ENCODE data around the gene SYT1.
"Not testable (repeated sequence)": the region's sequence is repeated elsewhere in the genome, so short reads cannot be mapped to it uniquely, and the experiment has no call there.

SYT1 gene

DNA sequence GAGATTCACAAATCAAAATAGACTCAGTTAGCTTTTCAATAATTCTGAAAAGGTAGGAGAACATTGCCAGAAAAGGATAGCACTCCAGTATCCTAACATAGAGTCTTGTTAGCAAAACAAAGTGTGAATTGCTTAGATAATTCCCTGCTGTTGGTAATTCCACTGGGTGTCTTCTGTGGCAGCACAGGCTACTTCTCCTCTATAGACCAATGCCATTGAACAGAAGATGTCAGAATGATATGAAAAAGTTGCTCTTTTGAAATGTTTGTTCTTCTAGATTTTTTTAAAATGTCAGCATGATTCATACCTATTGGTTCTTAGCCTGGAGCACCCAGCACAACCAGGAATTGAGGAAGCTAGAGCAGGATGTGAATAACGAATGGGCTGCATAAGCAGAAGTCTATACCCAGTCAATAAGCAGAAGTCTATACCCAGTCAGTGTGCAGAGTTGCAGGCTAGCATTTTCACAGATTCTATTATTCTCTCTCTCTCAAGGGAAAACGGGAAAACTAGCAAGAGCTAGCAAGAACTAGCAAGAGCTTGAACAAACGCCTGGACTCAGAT lies 112.8 kb downstream of the SYT1 start:
- DNase-seq, result no peak

DNA sequence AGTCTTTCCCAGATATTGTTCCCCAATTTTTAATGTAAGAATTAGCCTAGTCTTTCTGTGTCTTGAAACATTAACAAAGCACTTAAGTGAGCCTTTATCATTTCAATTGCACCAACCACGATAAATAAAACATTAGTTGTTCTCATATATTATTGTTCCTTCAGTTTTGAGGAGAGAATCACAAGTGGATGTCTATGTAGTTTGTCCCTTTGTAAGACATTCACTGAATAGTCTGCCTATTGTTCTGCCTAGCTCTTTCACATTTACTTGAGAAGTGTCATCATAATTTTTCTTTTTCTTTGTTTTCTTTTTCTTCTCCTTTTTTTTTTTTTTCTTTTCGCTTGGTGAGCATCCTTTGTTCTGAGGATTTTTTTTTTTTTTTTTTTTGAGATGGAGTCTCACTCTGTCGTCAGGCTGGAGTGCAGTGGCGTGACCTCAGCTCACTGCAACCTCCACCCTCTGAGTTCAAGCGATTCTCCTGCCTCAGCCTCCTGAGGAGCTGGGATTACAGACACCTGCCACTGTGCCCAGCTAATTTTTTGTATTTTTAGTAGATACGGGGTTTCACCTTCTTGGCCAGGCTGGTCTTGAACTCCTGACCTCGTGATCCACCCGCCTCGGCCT lies 129.7 kb downstream of the SYT1 start:
- DNase-seq, result no peak

DNA sequence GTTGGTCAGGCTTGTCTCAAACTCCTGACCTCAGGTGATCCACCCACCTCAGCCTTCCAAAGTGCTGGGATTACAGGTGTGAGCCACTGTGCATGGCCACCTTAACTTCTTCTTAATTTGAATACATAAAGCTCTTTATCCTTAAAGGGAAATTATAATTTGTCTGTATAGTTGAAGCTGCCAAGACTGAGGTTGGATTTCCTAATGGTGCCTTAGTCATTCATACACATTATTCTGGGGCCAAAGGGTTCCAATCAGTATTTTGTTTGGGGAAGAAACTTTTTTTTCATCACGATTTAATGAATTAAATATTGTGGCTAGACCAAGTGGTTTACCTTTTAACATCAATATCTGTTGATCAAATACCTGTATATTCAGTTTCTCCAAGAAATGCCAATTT lies 135.9 kb downstream of the SYT1 start:
- no peak for DNase-seq

DNA sequence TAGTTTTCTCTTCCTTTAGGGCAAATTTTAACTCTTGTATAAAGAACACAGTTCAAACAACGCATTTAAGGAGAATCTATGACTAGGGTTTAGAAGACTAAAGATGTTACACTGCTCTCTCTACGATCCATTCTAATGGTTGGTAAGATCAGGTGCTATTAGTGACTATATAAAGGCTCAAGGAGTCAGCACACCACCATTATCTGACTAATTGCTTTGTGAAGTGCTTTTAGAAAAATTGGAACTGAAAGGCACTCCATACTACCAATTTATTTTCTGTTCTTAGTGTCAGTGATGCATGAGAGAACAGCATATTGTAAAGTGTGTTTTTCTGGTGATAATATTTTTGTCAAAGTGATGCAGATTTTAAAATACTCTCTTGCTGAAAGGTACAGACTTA lies 136.8 kb downstream of the SYT1 start:
- no peak for DNase-seq

DNA sequence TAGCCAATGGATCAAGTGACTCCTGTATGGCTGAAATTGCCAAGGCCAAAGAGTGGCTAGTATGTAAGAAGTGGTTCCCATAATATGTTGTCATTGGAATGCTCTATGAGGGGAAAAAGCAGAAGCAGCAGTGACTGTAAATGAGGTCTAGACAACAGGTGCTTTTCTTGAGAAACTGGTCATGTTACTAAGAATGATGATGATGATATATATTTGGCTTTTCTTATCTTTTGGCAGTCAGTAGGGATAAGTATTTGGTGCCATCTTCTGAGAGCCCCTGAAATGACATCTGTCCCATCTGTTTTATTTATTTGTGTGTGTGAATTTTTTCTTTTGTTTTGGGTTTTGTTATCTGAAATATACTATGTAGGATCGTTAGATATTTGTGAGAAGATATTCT lies 141.7 kb downstream of the SYT1 start:
- DNase-seq, result peak; percentile 19

DNA sequence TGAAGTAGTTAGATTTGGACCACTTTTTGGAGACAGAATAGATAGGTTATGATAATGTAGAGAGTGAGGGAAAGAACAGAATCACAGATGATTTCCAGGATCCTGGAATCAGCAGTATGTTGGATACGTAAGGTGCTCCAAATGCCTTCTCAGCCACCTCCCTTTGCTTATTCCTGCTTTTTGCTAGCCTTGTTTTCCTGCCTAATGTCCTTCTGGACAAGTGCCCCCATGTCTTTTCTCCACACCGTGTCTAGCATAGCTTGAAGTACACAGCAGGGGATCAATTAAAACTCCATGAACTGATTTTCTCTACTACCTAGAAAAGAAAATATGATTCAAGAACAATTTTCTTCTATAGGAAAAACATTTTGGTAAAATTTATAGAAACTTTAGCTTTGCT lies 144.0 kb downstream of the SYT1 start:
- DNase-seq, result no peak

DNA sequence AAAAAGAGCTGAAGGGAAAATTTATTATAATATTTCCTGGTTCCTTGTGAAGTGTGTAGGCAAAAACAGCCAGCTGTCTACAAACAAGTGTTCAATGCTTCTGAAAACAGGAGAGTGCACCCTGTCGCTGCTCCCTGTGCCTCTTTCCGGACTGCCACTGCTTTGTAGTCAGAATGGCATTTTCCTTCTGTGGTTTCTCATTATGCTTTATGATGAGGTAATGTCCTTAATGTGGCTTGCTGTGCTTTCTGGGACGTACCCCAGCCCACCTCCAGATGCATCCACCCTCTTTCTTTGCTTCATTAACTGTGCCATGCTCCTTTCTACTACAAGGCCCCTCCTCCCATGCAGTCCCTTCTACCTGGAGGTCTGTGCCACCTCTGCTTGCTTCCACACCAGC lies 148.1 kb downstream of the SYT1 start:
- DNase-seq, result no peak

DNA sequence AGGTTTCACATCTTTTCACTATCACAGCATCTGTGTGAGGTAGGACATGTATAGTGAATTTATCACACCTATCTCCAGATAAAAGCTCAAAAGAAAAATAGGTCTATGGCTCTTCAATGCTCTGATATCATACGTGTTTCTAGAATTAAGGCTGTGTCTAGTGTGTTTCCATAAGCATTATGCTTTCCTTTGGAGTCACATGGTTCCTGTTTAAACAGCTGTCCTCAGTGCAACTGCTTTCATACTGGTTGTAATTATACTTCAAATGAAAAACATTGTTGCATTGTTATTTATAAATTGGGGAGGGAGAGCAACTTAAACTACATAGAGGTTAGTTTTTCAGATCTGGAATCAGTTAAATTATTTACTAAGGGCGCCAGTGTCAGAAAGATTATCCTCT lies 151.6 kb downstream of the SYT1 start:
- no peak for DNase-seq

DNA sequence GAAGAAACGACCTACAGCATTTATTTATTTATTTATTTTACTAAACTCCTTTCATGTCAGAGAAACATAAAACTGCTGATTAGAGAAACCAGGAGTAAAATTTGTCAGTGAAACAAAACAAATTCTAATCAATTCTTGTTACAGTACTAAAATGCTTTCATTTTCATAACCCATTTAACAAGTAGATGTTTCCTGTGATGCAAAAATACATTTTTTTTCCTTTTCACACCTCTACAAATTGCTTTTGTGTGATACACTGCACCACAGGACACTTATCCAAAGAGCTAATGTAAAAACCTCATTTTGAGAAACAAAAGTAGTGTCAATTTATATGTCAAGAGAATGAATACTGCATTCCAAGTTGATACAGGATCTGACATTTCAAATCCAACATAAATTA lies 155.1 kb downstream of the SYT1 start:
- DNase-seq, result no peak

DNA sequence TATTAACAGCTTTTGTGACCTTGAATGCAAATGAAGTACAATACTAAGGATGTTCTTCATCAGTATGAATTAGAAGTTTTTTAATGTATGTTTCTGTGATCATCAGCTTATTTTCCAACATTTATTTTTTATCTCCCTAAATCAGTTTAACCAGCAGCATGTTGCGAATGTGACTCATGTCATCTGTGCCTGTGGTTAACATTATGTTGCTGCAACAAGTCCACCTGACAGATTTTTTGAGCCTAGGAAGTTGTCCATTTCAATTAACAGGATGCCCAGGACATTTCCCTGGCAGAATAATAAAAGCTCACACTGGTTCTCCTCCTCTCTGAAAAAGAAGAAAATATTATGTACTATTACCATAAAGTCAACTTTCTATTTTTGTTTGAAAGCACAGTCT lies 155.5 kb downstream of the SYT1 start:
- DNase-seq, result no peak

DNA sequence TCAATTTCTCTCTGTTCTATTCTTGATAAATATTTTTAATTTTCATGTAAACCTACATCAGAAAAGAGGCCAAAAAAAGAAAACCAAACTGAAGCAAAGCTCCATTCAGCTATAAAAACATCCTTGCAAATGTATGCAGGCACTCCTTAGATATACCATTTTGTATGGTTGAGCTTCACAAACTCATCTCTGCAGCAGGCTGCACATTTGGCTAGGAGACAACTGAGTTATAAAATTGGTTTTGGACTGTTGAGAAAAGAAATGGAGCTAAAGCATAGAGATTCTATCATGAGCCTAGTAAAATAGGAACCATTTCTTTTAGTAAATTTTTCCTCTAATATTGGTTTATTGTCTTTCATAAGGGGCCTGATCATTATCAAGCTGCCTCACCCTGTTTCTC lies 156.4 kb downstream of the SYT1 start:
- no peak for DNase-seq

DNA sequence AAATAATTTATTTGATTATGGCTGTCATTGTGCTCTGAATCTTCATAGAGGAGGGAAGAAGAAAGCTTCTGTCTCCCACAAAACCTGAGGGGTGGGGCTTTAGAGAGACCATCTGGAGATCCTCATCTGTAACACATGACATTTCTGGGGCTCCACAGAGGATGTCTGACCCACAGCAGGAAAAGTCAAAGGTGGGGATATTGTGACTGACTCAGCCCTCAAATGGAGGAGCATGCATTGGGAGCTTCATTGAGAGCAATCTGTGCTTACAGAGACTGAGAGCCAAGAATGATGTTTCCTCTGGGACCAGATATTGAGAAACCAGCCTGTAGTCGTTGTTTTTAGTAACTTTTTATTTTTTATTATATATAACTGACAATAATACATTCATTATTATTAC lies 158.7 kb downstream of the SYT1 start:
- DNase-seq, result no peak

DNA sequence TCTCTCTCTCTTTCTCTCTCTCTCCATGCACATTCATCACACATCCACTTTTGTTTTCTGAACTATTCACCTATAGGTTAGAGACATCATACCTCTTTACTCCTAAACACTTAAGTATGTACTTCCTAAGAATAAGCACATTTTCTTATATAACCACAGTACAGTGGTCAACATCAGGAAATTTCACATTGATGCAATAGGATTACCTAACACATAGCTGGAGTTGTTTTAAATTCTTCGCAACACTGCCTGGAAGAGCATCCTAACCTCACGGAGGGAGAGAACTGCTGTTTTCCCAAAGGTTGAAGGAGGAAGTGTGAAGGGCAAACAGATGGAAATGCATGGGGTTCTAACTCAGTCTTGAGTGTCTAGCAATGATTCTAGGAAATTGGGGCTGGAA lies 159.2 kb downstream of the SYT1 start:
- DNase-seq, result no peak

DNA sequence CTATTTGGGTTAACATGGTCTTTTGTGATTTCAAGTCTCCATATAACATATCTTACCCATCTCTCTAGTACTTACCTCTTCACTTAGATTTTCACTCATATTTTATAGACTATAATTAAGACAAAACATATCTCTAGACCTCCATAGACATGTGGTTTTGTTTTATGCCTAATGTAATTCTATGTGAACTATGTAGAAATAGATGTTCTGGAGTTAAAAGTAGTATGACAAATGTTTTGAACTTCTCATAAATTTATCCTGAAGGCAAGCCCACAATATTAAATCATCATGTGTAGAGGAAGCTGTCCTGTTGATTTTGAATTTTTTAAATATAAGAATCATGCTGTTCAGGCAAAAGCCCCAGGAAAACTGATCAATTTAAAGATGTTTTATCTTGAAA lies 169.2 kb downstream of the SYT1 start:
- peak; percentile 8 for DNase-seq

DNA sequence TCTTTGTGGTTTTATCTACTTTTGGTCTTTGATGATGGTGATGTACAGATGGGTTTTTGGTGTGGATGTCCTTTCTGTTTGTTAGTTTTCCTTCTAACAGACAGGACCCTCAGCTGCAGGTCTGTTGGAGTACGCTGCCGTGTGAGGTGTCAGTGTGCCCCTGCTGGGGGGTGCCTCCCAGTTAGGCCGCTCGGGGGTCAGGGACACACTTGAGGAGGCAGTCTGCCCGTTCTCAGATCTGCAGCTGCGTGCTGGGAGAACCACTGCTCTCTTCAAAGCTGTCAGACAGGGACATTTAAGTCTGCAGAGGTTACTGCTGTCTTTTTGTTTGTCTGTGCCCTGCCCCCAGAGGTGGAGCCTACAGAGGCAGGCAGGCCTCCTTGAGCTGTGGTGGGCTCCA lies 180.2 kb downstream of the SYT1 start:
- not testable (repeated sequence) for DNase-seq

DNA sequence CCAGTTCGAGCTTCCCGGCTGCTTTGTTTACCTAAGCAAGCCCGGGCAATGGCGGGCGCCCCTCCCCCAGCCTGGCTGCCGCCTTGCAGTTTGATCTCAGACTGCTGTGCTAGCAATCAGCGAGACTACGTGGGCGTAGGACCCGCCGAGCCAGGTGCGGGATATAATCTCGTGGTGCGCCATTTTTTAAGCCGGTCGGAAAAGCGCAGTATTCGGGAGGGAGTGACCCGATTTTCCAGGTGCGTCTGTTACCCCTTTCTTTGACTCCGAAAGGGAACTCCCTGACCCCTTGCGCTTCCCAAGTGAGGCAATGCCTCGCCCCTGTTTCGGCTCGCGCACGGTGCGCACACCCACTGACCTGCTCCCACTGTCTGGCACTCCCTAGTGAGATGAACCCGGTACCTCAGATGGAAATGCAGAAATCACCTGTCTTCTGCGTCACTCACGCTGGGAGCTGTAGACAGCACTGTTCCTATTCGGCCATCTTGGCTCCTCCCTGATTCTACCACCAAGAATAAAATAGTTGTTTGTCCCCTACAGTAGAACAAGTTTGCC lies 180.7 kb downstream of the SYT1 start:
- not testable (repeated sequence) for DNase-seq

DNA sequence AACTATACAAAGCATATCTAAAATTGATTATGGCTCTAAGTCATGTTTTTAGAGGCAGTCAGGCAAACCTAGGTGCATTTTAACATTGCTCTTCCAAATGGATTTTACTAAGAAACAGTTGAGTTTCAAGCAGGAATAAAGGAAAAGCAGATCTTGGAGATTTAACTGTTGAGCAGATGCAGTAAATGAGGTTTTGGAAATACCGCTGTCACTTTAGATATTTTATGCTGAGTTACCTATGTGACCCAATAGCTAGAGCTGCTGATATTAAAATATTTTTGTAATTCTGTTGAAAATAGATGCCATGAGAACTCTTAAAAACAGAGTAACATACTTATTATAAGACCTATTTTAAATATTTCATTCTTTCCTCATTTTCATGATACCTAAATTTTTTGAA lies 181.4 kb downstream of the SYT1 start:
- no peak for DNase-seq

DNA sequence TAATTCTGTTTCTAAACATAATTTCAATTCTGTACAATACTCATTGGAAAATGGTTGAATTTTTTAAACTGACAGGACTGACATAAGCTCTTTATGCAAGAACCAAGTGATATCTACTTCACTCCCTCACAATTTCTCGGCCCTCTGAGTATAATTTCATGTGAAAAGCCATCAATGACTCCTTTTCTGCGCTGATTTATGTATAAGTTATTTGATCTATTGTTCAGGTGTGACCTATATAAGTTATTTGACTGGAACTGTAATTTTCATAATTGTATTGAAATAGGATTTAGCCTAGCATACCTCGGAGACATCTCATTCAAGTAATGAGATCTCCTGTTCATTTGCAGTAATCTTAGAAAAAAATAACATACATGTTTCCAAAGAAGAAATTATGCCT lies 184.4 kb downstream of the SYT1 start:
- no peak for DNase-seq

DNA sequence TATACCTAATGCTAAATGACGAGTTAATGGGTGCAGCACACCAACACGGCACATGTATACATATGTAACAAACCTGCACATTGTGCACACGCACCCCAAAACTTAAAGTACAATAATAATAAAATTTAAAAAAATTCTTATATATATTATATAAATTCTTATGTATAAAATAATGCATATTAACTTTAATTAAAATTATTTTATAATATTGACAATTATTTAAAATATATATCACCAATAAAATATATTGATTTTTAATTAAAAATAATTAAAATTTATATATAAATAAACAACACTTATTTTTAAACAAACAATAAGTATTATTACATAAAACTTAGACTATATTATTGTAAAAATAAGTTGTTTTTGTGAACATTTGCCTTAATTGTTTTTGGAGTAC lies 188.8 kb downstream of the SYT1 start:
- DNase-seq, result no peak

DNA sequence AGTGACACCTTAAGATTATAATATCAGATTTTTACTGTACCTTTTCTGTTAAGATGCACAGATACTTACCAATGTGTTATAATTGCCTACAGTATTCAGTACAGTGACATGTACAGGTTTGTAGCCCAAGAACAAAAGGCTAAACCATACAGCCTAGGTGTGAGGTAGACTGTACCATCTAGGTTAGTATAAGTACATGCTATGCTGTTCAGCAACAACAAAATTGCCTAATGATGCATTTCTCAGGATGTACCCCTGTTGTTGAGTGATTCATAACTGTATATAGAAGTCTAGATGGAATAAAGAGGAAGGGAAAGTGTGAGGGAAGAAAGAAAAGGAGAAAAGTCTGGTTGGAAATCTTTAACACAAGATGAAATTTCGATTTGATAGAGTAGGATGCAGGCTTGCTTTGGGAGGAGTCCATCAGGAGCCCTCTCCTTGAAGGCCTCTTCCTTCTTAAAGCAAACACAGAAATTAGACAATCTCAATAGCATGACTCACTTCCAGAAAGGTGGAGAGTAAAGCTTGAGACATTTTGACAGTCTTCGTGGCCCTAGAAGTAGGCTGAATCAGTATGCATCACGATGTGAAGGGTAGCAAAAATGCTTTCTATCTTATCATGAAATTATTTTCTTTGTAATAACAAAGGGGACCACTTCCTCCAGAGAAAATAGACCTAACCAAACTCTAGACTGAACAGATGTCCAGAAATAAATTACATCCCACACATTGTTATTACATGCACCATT lies 191.5 kb downstream of the SYT1 start:
- DNase-seq, result peak; percentile 62

DNA sequence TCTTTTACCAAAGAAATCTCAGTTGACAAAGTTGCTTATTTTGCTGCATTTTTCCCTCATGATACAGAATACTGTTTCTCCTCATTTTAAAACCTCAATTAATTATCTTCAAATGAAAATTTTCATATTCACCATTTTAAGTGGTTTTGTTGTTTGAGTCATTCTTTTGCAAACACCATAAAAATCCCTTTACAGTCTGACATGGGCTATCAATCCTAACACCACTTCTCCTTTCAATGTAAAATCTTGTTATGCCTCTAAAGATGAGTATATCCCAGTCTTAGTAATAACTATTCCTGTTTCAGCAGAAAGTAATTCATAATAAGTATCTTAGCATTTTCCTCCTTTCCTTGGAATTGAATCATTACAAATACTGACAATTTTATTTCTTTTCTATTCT lies 192.2 kb downstream of the SYT1 start:
- DNase-seq, result peak; percentile 37

DNA sequence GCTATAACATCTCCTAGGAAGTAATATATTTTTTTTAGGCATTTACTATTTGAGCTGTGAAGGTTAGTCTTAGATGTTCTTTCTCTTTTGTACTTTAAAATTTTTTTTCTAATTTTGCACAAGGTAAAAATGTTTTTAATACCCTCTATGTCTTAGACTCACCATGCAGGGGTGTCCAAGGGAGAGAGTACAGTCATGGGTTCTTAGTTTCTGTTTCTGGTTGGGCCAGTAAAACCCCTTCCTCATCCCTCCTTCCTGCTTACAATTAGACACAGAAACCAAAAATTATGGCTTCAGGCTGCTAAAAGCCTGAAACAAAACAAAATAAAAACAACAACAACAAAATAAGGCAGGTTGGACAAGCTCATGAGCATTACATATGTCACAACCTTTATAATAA lies 193.0 kb downstream of the SYT1 start:
- DNase-seq, result no peak

DNA sequence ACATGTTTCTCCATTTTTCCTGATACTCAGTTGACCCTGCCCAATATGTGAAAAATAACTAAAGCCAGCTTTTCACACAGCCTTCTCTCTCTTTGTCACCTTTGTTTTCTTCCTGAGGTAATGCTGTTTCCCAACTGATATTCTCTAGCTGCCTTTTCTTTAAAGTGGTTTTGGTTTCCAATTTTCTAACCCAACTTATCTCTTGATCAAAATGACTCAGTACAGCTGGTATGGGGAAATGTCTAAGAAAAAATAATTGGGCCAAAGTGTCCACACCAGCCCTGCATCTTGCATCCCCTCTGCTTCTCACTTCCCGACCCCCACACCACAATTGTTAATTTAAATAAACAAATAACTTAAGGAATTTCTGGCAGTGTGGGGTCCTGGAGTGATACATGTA lies 193.8 kb downstream of the SYT1 start:
- DNase-seq, result peak; percentile 54

DNA sequence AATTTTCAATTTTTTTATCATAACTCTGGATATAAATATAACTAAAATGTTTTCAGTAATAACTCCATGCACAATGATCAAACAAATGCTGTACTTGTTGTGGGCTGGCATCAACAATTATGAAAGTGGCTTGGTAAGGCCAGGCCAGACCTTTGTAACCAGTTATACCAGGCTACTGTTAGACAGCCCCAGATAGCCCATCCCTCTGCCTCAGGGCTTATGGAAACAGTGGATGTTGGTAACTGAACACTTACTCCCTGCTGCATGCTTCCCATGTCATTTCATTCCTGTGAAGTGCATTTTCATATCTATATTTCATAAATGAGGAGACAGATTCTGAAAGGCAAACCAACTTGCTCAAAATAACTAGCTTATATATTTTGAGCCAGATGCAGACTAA lies 195.0 kb downstream of the SYT1 start:
- DNase-seq, result no peak

Measured in fibroblast of upper back skin (primary cell).